GM12874 (cell line): ENCODE data around the gene U2AF1L4.

ENCODE experiments used
- TF ChIP-seq, protein P1 (sequence below): IDR thresholded peaks from 2 replicates; pipeline ENCODE4 v1.5.1; 2011; ENCODE audit warnings: low read depth, mild to moderate bottlenecking, control low read depth, low read length, moderate library complexity; ENCODE audit not compliant: insufficient read depth

U2AF1L4 gene

GRCh38 chr19:35734889-35735288, 10.3 kb downstream of the U2AF1L4 start:
- TF ChIP-seq, protein P1, sequence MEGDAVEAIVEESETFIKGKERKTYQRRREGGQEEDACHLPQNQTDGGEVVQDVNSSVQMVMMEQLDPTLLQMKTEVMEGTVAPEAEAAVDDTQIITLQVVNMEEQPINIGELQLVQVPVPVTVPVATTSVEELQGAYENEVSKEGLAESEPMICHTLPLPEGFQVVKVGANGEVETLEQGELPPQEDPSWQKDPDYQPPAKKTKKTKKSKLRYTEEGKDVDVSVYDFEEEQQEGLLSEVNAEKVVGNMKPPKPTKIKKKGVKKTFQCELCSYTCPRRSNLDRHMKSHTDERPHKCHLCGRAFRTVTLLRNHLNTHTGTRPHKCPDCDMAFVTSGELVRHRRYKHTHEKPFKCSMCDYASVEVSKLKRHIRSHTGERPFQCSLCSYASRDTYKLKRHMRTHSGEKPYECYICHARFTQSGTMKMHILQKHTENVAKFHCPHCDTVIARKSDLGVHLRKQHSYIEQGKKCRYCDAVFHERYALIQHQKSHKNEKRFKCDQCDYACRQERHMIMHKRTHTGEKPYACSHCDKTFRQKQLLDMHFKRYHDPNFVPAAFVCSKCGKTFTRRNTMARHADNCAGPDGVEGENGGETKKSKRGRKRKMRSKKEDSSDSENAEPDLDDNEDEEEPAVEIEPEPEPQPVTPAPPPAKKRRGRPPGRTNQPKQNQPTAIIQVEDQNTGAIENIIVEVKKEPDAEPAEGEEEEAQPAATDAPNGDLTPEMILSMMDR = no peak

DNA sequence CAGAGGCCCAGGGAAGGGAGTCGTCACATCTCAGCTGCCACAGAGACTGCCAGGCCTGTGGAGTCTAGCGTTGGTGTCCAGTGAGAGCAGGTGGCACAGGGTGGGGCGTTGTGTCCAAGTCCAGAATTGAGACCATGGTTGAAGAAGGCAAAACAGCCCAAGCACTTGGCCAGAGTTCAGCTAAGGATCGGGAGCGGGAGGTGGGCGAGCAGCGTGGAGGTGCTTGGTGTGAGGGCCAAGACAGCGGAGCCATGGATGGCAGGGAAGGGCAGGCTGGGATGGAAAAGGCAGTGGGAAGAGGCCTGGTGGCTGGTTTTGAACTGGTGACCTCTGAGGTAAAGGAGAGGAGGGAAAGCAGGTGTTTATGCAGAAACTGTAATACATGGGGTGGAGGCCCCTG, 10.9 kb downstream of the U2AF1L4 start:
- TF ChIP-seq, protein P1 = no peak

DNA sequence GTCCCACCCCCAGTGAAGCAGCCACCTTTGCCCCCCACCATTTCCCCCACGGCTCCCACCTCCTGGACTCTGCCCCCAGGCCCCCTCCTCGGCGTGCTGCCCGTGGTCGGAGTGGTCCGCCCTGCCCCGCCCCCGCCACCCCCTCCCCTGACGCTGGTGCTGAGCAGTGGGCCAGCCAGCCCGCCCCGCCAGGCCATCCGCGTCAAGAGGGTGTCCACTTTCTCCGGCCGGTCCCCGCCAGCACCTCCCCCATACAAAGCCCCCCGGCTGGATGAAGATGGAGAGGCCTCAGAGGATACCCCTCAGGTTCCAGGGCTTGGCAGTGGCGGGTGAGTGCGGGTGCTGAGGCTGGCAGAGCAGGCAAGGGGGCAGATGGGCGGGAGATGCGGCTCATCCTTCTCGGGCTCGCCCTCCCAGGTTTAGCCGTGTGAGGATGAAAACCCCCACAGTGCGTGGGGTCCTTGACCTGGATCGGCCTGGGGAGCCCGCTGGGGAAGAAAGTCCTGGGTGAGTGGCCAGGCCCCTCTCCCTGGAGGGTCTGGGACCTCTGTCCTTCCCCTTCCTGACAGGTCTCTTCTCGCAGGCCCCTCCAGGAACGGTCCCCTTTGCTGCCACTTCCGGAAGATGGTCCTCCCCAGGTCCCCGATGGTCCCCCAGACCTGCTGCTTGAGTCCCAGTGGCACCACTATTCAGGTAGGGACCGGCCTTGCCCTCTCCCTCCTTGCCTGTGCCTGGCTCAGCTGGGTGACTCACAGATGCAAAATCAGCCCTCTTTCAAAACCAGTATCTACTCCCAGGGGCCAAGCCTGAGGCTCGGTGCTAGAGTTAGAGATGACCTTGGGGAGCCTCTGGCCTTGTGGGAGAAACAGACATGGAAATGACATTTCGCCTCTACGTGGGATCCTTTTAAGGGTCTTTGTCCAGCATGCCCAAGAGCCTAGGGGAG, 11.8 kb downstream of the U2AF1L4 start:
- TF ChIP-seq, protein P1 = no peak

GRCh38 chr19:35732540-35733179, 12.6 kb downstream of the U2AF1L4 start:
- TF ChIP-seq, protein P1 = no peak

GRCh38 chr19:35731779-35732405, 13.3 kb downstream of the U2AF1L4 start:
- TF ChIP-seq, protein P1 = no peak

DNA sequence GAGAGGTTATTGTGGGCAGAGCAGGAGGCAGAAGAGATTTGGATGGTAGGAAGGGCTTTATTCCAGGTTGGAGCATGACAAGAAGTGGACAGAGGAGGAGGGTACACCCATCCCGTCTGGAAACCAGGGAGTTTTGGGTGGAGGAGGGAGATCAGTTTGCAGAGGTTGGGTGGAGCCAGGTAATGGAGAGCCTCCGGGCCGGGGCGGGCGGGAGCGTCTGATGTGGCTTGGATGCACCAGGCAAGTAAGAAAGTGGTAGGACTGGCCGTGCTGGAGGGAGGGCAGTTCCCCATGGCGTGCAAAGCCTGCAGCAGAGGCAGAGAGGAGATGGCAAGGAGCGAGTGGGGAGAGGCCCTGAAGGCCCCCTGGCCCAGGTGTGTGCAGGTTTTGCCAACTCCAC, 13.9 kb downstream of the U2AF1L4 start:
- TF ChIP-seq, protein P1 = no peak

- TF ChIP-seq, protein P1 = no peak
Observed at GRCh38 chr19:35730326-35730725, 14.9 kb downstream of the U2AF1L4 start.
